ENCODE measurements around the gene ZSCAN25.
"Not testable (repeated sequence)": the region's sequence is repeated elsewhere in the genome, so short reads cannot be mapped to it uniquely, and the experiment has no call there.

The ZSCAN25 gene

DNA sequence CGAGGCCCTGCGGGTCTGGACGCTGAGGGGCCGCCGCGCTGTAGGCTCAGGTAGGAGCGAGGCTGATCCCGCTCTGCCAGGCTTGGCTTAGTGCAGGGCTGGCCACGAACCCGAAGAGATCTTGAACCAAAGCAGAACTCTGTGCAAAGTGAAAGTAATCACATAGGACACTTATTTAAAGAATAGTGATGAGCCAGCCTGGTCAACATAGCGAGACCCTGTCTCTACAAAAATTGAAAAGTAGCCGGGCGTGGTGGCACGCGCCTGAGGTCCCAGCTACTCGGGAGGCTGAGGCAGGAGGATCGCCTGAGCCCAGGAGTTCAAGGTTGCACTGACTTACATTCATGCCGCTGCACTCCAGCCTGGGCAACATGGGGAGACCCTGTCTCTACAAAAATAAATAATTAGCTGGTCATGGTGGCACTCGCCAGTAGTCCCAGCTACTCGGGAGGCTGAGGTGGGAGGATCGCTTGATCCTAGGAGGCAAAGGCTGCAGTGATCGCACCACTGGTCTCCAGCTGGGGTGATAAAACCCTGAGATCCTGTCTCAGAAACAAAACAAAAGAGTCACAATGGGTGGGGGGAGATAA is 541 bp downstream of the ZSCAN25 start:
- no peak for DNase-seq (ENCODE audit: low spot score)

DNA sequence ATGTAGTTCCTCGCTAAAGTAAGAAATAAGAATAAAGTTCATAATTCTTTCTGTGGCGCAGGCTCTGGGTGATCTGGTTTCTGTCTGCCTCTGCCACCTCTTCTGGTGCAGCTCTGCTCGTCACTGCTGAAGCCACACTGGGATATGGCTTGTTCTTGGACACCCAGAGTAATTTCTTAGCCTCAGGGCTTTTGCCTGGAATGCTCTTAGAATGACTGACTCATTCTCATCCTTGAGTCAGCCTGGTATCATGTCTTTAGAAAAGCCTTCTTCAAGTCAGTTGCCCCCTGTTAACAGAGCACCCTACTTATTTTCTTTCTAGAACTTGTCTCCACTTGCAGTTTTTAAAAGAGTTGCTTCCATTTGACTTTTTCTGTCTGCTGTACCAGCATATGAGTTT is 2.0 kb downstream of the ZSCAN25 start:
- no peak for DNase-seq (ENCODE audit: low spot score)

DNA sequence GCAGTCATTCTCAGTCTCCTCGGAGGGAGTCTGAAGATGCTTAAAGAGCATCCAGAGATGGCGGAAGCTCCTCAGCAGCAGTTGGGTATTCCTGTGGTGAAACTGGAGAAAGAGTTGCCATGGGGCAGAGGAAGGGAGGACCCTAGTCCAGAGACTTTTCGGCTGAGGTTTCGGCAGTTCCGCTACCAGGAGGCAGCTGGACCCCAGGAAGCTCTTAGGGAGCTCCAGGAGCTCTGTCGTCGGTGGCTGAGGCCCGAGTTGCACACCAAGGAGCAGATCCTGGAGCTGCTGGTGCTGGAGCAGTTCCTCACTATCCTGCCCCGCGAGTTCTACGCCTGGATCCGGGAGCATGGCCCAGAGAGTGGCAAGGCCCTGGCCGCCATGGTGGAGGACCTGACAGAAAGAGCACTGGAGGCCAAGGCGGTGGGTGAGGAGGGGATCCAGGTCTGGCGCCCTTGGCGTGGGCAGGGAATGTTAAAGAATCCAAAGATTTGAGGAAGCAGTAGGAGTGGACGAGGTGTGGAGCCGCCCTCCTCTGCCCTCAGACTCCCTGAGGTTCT is 2.9 kb downstream of the ZSCAN25 start:
- no peak for DNase-seq (ENCODE audit: low spot score)

DNA sequence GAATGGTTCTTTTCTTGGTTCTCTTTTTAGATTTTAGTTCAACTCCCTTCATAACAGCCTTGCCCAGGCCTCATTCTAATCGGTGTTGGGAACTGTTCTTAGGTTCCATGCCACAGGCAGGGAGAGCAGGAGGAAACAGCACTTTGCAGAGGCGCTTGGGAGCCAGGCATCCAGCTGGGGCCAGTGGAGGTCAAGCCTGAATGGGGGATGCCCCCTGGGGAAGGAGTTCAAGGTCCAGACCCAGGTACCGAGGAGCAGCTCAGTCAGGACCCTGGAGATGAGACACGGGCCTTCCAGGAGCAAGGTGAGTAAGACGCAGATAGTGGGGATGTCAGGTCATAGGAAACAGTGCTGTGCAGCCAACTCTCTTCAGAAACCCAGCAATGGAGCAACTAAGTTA is 4.5 kb downstream of the ZSCAN25 start:
- DNase-seq (ENCODE audit: low spot score) = no peak

DNA sequence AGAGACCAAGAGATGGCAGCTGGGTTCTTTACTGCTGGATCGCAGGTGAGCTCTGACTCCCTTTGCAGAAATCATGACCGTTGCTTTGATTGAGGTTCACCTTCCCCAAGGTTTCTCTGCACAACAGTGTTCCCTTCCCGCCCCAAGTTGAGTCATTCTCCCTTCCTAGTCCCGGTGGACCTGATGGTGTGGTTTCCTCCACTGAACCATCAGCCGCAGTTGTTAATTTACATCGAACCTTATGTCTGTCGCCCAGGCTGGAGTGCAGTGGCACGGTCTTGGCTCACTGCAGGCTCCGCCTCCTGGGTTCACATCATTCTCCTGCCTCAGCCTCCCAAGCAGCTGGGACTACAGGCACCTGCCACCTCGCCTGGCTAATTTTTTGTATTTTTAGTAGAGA is 5.8 kb downstream of the ZSCAN25 start:
- no peak for DNase-seq (ENCODE audit: low spot score)

DNA sequence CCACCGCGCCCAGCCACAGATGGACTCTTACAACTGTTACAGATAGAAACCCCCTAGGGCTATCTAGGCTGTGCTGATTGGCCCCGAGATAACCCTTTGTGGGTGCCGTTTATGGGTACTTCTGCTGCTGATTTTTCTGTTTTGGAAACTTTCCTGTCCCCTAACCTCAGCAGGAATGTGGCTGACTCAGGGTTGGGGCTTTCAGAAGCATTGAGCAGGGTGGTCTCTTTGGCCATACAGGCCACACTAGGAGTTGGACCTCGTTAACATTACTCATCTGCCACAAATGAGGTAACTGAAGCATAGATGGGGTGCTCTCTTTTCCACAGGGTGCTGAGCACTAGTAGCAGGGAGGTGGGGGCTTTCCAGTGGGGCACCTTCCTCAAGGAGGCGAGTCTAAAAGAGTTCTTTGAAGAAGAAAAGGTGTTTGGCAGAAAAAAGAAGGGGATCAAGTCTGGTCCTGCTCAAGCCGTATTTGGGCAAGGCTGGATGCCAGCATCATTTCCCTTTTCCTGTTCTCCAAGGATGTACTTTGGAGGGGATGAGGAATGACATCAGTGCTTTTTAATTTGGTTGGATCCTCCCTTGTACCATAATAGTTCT is 6.4 kb downstream of the ZSCAN25 start:
- DNase-seq (ENCODE audit: low spot score) = no peak

DNA sequence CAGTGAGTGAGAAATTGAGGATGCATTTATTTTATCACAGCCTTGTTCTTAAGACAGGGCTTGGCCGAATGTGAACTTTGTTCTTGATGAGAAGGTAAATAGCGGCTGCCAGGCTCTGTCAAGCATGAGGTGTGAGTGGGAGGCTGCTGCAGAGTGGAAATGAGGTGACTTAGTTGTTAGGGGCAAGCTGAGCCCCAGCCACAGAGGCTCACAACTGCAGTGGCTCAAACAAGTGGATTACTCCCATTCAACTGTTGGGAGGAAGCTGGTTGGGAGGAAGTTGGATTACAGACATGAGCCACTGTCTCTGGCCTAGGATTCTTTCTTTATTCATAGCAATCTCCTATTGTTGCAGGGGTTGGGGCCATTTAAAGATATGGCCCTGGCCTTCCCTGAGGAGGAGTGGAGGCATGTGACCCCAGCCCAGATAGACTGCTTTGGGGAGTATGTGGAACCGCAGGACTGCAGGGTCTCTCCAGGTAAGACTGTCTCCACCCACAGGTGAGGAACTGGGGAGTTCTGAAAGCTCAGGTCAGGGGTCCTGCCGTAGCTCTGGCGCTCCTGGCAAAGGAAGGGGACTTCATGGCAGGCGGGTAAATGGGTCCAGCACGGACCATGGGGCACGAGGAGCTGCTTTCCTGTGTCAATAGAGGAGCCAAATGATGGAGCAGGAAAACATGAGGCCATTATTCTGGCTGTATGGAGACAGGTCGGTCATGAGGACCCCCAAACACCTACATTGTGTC is 7.1 kb downstream of the ZSCAN25 start:
- DNase-seq (ENCODE audit: low spot score) = no peak

DNA sequence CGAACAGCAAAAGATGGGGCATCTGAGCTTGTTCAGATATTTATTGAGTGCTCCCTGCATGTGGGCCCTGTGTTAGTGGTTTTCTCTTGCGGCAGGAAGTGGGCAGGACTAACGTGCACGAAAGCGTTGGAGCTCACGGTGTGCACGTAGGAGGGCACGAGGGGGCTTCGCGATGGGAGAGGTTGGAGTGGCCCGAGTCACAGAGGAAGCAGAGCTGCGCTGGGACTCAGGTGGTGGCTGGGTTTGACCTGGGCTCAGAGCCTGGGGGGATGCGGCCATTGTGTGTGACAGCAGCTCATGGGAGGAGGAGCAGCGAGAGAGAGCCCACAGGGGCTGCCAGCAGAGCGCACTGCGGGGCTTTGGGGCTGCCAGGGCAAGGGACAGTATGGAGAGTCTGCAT is 7.7 kb downstream of the ZSCAN25 start:
- DNase-seq (ENCODE audit: low spot score) = no peak

DNA sequence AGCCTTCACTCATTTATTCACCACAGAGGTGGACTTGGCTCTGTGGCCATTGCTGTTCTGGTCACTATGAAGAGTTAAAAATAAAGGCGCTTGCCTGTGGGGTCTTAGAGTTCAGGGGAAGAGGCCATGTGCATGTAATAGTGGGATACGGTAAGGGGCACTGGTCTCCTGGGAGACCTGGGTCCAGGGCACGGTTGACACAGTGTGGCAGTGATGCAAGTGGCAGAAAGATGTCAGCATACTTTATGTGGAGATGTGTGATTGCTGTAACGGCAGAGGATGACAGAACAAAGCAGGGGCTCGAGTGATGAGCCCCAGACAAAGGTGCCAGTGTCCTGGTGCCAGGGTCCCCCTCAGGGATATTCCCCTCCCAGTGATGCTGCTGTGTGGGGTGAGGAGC is 8.6 kb downstream of the ZSCAN25 start:
- no peak for DNase-seq (ENCODE audit: low spot score)

DNA sequence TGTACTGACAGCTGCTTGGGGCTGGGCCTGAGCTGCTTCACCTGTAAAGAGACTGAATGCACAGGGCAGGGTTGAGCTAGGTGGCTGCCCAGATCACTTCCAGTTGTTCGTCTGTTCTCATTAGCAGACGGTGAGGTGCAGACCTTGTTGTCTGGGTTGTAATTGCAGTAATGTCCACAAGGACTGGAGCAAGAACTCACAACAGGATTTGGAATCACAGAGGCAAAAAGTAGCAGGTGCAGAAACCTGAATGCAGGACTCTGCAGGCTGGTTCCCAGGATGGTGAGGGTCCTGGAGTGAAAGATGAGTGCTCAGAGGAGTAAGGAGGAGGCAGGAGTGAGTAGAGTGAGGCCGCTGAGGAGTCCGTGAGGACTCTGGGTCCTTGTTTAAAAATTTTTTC is 9.2 kb downstream of the ZSCAN25 start:
- DNase-seq (ENCODE audit: low spot score) = no peak

DNA sequence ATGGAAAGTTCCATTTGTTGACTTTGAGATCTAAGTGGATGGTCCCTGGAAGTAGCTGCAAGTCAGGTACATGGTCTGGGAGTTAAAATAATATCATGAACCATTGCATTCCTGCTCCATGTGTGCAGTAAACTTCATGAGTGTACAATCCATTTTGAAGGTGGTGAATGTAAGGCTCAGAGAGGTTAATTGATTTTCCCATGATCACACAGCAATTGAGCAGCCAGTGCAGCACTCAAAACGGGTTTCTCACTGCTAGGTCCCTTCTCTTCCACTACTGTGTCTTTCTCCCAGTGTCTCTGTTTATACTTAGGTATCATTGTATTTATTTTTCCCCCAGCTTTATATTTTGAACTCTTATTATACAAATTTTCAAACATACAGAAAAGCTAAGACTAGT is 9.9 kb downstream of the ZSCAN25 start:
- DNase-seq (ENCODE audit: low spot score) = no peak

DNA sequence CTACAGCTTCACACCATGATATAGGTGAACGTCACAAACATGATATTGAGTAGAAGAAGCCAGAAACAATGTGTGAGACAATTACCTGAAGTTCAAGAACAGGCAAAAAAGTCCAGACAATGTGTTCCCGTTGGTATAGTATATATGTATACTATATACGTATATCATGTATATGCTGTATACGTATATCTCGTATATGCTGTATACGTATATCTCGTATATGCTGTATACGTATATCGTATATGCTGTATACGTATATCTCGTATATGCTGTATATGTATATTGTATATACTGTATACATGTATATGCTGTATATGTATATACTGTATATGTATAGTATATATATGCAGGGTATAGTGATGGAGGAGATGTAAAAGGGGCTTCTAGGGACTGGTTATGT is 10.8 kb downstream of the ZSCAN25 start:
- no peak for DNase-seq (ENCODE audit: low spot score)

DNA sequence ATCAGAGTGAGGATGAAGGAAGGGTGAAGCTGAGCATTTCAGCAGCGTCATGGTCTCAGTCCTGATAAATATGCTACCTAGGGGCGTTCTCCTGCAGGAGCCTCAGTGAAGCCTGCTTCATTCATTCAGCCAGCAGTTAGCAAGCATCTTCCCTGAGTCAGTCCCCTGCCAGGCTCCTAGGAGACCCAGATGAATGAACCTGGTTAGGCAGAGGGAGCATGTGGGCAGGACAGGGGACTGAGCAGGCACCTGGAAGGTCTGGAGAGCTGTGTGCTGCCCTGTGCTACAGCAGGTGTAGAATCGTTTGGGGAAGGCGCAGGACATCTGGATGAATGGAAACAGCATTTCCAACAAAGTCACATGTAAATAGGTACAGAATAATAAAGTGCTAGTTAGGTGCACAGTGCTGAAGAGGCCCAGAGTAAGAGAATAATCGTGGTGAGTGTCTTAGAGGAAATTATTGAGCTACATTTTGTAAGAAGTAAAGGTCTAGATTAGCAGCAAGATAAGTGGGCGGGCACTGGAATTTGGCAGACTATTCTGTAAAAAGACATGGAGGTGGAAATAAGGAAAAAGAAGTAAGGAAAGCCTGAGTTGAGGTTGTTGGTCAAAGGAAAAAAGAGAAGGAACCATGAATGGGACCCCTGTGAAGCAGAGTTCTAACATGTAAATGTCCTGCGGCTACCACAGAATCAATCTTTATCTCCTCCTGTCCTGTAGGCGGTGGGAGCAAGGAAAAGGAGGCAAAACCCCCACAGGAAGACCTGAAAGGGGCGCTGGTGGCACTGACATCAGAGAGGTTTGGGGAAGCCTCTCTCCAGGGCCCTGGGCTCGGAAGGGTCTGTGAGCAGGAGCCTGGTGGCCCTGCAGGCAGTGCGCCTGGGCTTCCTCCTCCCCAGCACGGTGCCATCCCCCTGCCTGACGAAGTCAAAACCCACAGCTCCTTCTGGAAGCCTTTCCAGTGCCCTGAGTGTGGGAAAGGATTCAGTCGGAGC is 12.0 kb downstream of the ZSCAN25 start:
- DNase-seq (ENCODE audit: low spot score) = no peak

DNA sequence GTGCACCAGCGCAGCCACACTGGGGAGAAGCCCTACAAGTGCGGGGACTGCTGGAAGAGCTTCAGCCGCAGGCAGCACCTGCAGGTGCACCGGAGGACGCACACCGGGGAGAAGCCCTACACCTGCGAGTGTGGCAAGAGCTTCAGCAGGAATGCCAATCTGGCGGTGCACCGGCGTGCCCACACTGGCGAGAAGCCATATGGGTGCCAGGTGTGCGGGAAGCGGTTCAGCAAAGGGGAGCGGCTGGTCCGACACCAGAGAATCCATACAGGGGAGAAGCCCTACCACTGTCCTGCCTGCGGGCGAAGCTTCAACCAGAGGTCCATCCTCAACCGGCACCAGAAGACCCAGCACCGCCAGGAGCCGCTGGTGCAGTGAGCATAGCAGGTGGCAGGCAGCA is 12.9 kb downstream of the ZSCAN25 start:
- DNase-seq (ENCODE audit: low spot score) = no peak

DNA sequence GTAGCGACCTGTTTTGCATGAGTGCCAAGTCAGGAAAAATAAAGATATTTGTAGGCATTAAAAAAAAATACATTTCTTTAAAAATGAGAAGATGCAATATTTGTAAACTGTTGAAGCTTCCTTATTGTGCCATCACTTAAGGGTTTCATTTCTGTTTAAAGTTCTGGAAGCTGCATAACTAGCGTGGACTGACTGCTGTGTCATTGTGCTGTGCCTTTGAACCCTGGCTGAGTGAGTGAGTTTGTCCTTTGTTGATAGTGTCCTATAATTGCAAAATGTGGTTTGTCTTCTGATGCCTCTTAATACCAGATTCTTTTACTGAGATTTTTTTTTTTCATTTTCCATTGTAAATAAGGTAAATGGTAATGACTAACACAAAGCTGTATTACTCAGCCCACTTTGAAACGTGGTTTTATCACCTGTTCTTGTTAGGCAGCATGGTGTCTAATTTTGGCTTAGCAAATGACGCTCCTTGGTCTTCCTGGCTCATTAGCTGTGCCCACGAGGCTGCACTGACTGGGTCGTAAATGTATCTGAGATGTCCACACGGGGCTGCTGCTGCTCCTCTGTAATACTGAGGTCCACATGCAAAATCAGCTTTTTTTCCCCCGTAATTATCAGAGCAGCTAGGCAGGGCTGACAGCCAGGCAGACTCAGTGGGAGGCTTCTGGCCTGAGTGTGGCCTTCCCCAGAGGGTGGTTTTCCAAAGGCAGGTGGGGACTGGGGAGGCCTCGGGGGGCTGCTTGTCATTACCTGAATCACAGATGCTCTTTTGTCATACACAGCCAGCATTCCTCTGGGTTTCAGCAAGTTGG is 14.8 kb downstream of the ZSCAN25 start:
- no peak for DNase-seq (ENCODE audit: low spot score)

DNA sequence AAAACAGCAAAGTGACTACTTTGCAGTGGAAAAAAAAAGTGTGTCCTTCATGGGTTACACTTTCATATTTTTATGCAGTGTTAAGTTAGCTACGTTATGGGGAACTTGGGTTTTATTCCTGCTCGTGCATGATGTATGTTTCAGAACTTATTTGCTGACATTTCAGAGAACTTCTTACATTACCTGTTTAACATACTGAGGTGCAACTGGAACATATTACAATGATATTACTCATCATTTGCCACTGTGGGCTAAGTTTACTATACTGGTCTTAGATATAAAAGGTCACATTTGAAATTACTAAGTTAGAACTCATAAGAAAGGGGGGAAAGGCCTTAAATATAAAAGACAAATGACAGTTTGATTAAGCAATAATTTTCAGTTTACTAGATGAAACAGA is 20.7 kb downstream of the ZSCAN25 start:
- not testable (repeated sequence) for DNase-seq (ENCODE audit: low spot score)

DNA sequence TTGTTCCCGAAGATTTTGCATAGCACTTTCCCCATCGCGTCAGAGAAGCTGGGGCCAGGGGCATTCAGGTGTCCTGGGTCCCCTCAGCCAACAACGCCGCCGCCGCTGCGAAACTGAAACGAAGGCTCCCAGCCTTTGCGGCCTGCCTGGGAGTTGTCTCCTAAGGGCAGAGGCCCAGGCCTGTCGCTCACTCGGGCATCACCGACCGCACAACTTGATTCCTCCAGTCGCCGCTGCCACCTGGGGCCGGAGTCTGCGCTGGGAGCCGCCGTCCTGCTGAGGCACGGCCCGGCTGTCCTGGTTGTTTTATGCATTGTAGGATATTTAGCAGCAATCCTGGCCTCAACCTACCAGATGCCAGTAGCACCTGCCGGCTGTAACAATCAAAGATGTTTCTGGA is 22.0 kb downstream of the ZSCAN25 start:
- DNase-seq (ENCODE audit: low spot score) = no peak

DNA sequence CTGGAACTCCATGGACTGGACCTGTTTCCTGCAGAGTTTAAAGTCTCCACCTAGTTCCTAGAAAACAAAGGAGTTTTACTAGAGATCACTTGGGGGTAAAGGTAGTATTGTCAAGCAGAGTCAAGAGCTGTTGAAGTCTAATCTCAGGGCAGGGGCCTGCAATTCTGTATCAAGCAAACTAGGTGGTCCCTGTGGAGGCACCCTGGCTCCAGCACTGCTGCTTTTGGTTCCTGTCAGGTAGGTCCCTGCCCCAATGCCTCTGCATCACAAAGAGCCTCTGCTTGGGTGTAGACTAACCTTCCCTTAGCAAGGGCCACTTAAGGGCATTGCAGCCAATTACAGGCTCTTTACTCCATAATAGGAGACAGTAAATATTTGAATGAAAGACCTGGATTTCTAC is 22.5 kb downstream of the ZSCAN25 start:
- no peak for DNase-seq (ENCODE audit: low spot score)

DNA sequence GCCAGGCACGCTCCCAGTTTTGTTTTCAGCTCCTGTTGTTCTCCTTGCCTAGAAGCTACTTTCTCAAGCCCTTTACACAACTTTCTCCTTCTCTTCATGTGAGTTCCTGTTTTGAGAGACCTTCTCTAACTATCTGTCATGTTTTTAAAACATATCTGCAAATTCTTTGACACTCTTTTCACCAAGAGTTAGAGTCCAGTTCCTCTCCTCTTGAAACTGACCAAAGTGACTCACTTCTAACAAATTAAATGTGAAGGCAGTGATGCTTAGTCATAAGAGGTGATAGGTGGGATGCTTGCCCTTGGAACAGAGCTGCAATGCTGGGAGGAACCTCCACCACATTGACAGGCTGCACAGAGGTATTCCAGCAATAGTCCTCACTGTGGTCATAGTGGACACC is 25.3 kb downstream of the ZSCAN25 start:
- DNase-seq (ENCODE audit: low spot score) = no peak

DNA sequence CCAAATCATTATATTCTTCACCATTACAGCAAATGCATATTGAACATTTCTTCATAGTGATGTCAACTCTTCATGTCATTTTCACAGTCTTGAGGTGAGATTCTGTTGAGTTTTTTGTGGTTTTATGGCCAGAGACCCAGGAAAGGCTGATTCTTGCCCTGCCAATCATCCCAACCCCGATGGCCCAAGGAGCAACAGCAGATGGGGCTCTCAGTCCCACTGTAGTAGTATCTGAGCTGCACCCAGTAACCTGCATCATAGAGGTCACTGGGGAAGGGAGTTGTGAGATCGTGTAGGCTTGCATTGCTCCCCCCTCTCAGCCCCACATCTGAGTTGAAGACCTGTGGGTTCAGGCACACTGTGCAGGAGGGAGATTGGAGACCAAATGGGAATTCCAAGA is 26.7 kb downstream of the ZSCAN25 start:
- no peak for DNase-seq (ENCODE audit: low spot score)

DNA sequence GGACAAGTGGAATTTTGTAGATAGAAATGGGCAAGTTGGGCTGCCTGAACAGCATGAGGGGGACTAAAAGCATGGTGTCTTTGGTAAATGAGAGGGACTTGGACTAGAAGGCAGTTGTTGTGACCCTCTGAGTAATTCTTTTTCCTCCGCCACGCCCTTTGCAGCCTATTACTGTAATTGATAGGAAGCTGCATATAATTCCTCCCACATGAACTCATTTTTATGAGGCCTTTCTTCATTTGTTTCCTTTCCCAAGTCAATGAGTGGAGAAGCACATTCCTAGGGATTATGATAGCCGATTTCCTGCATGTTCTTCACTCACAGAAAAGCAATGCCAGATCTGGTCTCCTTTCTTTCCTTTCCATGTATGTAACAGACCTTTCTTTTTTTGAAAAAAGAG is 27.7 kb downstream of the ZSCAN25 start:
- no peak for DNase-seq (ENCODE audit: low spot score)
